ENCODE data around the gene WDR83.

DNA sequence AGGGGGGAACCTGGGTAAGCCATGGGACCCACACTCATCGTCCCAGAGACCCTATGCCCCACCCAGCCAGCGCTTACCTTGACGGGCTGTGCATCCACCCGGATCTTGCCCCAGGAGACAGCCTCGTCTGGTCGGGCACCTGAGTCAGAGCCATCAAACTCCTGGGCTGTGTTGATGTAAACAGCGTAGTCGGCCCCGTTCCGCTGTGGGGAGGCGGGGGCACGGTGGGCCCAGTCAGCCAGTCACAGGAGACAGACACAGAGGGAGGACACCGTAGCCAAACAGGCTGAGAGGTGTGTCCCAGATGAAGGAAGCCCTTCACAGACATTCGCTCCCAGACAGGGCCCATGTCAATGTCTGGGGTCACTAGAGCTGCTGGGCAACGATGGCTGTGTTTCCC is 9.3 kb downstream of the WDR83 start:
- TF ChIP-seq CTCF (IDR thresholded peaks at IDR 0.05; ENCODE audit: low read depth, low read length, poor library complexity, severe bottlenecking) (no peak), EZH2phosphoT487 (IDR thresholded peaks at IDR 0.05; ENCODE audit: borderline replicate concordance, low read length) (no peak)

Measured in DOHH2 (cell line).